Hepatocyte (in vitro differentiated cells): ENCODE results near the gene RAB3D.

Experiments used
- EZH2 ChIP-seq: fragments of 200-600 bp; sonication (generic); IDR thresholded peaks from 2 replicates; pipeline ENCODE4 v1.6.1; 2016; ENCODE audit warnings: antibody characterized with exemption, mild to moderate bottlenecking, borderline replicate concordance
- TF ChIP-seq, protein P1 (sequence below): fragments of 200-600 bp; sonication (generic); IDR thresholded peaks from 2 replicates; pipeline ENCODE4 v1.5.1; 2016; ENCODE audit warnings: antibody characterized with exemption, mild to moderate bottlenecking; ENCODE audit not compliant: poor library complexity

DNA sequence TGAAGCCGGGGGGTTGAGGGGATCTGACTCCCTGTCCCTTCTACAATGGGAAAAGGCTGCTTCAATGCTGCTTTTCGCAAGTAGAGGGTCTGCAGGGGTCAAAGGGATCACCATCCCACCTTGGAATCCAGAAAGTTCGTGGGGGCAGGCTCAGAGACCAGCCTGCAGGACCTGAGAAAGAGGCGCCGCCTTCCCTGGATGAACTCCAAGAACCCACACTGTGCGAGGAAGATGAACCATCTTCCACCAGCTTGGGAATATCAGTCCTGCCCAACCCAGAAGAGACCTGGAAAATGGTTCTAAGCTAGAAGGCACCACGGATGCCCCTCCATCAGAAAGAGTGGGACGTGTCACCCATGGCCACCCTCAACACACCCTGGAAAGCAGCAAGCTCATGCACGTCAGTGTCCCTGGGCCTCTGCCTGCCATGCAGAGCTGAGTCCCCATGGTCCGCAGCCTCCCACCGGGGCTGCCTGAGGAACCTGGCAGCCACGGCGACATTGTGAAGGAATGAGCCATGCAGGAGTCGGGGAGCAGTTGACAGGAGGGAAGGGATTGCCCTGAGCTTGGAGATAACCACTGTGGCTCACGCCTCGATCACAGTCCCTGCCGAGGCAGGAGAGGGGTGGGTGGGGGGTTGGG lies 14.6 kb downstream of the RAB3D start:
- TF ChIP-seq, protein P1, sequence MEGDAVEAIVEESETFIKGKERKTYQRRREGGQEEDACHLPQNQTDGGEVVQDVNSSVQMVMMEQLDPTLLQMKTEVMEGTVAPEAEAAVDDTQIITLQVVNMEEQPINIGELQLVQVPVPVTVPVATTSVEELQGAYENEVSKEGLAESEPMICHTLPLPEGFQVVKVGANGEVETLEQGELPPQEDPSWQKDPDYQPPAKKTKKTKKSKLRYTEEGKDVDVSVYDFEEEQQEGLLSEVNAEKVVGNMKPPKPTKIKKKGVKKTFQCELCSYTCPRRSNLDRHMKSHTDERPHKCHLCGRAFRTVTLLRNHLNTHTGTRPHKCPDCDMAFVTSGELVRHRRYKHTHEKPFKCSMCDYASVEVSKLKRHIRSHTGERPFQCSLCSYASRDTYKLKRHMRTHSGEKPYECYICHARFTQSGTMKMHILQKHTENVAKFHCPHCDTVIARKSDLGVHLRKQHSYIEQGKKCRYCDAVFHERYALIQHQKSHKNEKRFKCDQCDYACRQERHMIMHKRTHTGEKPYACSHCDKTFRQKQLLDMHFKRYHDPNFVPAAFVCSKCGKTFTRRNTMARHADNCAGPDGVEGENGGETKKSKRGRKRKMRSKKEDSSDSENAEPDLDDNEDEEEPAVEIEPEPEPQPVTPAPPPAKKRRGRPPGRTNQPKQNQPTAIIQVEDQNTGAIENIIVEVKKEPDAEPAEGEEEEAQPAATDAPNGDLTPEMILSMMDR: no peak
- no peak for TF ChIP-seq EZH2
